GM21786 (cell line): ENCODE data around the gene SSC5D.

Experiments
- ATAC-seq: cut with Tn5 transposase; IDR thresholded peaks from one replicate; pipeline ENCODE4 v1.9.1; 2021; ENCODE audit not compliant: unreplicated experiment

SSC5D gene

DNA sequence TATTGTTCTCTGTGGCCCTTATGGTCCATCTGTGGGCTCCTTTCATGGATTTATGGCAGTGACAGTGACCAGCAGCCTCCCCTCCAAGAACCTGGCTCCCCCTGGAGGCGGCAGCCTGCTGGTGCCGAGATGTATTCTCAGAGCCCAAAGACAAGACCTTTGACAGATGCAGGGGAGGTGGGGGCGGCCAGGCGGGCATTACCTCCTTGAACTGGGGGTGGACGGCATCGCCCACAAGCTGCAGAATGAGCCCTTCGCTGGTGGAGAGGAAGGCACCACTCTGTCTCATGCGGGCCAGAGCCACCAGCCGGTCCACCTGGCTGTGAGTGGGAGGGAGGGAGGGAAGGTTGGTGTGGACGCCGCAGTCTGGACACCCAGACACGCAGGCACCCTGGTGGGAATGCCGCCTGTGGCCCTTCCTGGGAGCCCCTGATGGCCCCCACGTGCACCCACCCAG lies 33.4 kb upstream of the SSC5D start:
- no peak for ATAC-seq

DNA sequence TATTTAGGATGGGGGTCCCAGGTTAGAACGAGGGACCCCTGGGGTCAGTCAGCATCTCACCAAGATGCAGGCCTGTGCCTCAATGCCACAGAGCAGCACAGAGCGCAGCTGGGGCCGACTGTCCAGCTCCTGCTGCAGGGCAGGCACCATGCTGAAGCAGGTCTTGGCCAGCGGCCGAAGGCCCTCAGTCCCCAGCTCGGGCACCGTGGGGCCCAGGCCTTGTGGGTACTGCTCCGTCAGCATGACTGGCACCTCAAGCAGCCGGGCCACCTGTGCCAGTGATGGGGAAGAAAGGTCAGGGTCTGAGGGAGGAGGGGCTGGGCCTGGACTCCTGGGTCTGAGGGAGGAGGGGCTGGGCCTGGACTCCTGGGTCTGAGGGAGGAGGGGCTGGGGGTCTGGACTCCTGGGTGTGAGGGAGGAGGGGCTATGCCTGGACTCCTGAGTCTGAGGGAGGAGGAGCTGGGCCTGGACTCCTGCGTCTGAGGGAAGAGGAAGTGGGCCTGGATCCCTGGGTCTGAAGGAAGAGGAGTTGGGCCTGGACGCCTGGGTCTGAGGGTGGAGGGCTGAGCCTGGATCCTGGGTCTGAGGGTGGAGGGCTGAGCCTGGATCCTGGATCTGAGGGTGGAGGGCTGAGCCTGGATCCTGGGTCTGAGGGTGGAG lies 32.5 kb upstream of the SSC5D start:
- no peak for ATAC-seq

DNA sequence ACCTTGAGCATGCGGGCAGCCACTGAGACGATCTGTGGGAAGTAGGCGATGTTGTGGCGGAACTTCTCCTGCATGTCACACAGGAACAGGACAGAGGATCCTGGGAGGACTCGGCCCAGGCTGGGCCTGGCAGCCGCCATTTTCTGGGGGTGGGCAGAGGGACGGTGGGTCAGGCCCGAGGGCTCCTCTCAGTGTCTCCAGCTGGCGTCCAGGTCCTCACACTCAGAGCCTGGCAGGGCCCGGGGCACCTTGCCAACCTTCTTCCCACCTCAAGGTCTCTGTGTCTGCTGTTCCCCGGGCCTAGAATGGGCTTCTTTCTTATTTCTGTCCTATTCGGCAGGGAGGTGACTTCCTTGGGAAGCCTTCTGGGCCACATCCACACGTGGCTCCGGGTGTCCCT lies 31.9 kb upstream of the SSC5D start:
- ATAC-seq, result no peak

DNA sequence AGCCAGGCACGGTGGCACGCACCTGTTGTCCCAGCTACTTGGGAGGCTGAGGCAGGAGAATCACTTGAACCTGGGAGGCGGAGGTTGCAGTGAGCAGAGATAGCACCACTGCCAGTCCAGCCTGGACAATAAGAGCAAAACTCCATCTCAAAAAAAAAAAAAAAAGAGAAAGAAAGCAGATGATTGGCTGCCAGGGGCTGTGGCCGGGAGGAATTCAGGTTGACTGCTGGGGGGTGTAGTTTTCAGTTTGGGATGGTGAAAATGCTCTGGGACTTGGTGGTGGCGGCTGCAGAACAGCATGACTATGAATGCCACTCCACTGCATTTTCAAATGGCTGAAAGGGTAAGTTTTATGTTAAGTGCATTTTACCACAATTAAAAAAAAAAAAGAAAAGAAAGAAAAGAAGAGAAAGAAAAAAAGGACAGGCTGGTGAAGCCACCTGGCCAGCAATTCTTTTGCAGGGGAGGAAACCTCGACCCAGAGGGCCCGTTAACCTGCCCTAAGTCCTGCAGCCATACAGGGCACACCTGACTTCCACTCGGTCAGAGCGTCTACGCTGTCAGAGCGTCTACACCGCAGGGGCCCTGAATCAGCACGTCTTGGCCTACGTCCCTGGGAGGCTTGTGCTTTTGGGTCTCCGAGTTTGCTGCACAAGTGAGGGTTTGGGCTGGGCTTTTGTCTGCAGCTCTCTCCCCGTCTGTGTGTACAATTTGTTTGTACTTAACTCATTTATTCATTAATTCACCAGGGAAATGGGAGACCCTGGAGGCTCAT lies 30.4 kb upstream of the SSC5D start:
- ATAC-seq, result no peak

DNA sequence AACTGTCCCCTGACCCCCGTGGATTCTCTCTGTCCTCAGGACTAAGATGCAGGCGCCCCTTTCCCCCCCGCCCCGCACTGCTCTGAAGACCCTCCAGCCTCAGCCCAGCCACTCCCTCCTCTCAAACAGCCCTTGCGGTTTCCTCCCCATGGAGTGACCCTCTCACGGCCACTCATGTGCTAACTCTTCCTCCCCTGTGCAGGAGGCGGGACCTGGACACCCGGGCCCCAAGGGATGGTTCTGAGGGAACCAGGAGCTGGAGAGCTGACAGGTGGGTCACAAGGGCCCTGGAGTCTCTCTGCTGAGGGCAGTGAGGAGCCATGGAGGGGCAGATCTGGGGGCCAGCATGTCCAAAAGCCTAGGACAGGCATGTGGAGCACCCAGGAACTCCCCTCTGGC lies 28.7 kb upstream of the SSC5D start:
- no peak for ATAC-seq

DNA sequence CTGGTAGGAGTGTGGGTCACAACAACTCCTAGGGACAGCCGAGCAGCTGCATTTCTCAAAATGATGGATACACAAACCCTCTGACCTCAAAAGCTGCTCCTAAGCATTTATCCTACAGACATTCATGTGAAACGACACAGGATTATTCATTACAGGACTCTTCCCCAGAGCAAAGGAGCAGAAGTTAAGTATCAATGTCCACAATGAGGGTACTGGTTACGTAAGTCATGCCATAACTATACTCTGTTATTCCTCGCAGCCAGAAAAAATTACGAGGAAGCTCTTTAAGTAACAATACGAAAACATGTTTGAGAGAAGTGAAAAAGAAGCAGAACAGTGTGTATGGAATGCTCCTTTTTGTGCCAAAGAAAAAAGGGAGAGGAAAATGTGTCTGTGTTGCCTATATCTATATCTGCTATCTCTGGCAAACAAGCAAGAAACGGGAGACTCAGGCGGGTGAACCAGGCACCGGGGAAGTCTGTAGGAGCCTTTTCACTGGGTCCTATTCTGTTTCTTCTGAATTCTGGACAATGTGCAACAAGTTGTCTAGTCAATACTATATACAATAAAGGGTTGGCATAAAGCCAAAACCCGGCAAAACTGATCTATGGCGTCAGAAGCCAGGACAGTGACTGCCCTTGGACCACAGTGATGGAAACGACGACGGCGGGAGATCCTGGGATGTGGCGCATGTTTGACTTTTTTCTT lies 28.1 kb upstream of the SSC5D start:
- no peak for ATAC-seq

DNA sequence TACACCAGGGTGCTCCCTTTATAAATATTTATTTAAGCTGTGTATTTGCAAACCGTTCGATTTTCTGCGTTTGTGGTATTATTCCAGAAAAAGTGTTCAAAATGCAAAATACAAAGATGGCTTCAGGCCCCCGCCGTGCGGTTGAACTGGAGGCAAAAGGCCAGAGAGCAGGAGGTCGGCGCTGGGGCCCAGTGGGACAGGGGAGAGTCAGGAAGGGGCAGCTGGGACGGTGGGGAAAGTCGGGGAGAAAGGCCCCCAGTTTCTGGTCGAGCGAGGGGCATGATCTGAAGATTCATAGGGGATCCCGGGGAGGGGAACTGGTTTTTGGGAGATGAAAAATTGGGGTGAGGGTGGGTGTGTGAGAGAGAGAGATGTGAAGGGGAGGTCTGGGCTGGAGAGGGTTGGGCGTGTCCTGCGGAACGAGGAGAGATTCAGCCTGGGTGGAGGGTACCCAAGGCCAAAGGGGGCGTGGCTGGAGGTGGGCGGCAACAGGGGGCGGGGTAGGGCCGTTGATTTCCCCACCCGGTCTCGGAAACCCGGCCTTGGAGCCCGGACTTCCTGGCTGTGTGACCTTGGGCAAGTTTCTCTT lies 27.5 kb upstream of the SSC5D start:
- no peak for ATAC-seq

DNA sequence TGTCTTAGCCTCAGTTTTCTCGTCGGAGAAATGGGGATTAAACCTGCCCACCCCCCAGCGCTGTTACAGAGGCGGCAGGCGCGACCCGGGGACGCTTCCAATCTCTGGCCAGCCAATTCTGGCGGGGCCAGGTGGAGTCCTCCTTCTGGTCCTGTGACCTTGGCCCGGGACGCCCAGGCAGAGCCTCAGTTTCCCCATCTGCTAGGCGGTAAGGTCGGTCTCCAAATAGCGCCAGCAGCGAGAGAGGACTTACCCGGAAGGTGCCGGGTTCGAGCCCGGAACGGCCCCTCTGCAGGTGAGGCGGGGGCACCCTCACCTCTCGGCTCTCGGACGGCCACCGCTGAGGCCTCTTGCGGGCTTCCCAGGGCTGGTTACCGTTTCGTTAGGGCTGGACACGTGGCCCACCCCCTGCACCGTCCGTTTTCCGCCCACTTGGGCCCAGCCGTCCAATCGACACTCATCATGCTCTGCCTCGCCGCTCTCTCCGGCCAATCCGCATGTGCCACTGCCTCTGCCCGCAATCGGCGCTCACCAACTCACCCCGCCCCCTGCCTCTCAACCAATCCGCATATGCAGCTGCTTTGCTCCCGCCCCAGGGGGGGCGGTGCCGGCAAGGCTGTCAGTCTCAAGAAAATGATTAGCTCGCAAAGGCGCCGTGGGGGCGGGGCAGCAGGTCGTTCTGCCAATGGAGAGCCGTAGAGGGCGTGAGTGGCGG lies 26.8 kb upstream of the SSC5D start, which contains the start of gene ISOC2:
Gene ISOC2, minus strand, starts transcription at position 384 of the 715 bp plus-strand sequence. CDS start 5,156 bp downstream, outside the sequence.
- peak; percentile 93 for ATAC-seq

DNA sequence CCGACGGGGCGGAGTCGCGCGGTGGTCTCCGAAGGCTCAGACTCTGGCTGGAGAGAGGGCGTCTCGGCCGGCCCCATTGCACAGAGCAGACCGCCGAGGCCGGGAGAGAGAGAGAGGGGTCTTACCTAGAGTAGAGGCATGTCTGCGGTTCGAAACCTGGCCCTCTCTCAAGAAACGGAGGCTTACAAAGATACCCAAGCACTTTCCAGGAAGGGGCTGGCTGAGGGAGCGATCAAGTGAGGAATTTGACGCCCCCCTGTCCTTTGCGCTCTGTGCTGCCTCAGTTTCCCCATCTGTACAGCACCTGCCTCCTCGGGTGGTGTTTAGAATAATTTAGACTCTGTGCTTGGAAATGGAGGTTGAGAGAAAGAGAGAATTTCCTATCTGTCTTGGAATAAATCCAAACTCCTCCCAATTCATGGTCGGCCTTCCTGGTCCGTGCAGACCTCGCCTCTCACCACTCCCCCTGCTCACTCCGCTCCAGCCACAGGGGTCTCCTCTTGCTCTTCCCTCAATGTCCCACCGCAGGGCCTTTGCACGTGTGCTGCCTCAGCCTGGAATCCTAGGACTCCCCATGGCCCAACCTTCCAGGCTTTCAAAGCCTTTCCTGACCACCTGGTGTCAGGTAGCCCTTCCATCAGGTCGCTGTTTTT lies 26.1 kb upstream of the SSC5D start:
- ATAC-seq, result no peak

DNA sequence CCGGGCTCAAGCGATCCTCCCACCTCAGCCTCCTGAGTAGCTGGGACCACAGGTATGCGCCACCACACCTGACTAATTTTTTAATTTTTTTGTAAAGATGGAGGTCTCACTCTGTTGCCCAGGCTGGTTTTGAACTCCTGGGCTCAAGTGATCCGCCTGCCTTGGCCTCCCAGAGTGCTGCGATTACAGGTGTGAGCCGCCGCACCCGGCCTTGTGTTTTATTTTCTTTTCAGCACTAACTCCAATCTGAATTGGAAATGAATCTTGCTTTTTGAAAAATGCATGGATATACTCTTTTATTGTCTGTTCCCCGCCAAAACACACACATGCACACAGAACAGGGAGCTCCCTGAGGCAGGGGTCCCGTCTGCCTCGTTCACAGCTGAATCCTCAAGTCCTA lies 25.5 kb upstream of the SSC5D start:
- no peak for ATAC-seq

DNA sequence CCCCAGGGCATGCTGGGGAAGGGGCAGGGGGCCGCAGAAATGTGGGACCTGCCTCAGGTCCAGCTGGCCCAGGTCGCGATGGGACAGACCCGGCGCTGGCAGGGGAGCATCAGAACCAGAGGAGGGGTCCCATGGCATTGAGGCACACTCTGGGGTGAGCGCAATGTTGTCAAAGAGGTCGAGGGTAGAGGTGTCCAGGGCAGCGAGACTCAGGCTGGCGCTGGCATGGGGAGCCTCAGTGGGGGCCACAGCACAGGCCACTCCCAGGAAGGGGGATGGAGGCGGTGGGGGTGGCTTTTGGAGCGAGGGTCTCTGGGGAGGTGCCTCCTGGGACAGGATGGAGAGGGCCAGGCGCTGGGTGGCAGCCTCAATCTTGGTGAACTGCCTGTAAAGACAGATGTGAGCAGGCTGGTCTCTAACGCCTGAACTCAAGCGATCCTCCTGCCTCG lies 24.6 kb upstream of the SSC5D start:
- ATAC-seq, result no peak

DNA sequence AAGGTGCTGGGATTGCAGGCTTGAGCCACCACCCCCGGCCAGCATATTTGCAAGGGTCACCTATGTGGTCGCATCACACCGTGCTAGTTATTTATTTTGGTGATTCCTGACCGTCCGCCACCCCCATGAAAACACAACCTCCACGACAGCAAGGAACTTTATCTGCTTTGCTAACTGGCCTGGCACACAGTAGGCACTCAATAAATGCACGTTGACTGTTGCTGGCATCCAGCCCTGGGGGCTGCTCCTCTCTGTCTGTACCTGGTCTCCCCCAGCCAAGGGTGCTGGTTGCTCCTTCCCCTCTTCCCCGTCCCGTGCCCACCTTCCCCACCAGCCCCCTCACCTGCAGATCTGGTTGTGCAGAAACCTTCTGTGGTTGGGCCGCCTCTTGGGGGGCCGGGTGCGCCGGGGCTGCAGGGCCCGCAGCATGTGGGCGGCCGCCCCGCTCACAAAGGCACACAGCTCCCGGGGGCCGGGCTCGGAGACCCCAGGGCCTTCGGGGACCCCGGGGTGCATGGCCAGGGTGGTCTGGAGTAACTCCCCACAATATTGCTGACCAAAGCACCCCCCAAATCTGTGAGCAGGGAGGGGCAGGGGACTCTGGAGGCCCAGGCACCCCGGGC lies 24.1 kb upstream of the SSC5D start:
- ATAC-seq, result no peak

DNA sequence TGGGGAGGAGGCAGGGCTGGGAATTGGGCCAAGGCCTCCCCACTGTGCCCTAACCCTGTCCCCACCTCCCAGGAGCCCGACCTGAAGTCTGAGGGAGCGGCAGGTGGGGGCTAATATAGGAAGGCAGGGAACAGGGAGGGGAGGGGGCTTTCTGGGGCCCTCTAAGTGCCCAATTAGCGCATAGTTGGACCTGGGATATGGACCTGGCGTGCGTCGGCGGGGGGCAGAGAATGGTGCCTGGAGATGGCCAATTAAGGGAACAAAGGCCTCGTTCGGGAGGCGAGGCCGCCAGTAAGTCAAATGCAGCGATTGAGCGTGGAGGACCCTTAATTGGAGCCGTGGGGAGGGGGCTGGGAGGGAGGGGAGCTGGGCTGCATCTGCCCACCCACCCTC lies 23.6 kb upstream of the SSC5D start, which contains the start of gene C19orf85:
Gene C19orf85, minus strand, starts transcription at position 90 of the 393 bp plus-strand sequence. CDS start 197 bp downstream, outside the sequence.
- ATAC-seq, result no peak

DNA sequence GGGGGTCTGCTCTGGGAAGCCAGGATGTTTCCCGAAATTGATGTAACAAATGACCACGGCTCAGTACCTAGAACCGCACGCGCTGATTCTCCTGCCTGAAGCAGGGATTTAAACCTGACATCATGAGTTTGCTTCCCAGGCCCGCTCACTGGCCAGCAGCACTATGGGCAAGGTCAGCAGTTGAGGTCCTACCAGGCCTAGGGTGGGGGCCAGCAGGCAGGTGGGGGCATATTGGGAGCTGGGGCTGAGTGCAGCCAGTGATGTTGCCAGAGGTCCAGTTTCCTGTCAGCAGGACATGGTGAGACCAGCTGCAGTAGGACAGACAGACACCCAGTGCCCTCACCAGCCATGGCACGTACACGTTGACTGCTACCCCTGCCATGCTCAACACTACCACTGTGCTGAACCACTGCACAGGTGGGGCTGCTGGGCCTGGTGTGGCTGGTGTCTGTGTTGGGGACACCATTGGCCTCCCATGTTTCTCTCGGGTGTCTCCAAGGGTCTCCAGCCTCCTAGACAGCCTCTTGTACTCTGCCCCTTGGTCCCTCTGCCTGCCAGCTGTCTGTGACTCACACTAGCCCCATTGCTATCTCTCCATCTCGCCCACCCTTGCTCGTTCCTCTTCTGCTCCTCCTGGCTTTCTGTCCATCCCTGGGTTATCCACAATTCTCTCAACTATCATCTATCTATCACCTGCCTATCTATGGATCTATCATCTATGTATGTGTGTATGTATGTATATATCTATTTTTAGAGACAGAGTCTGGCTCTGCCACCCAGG lies 22.6 kb upstream of the SSC5D start:
- ATAC-seq, result no peak

DNA sequence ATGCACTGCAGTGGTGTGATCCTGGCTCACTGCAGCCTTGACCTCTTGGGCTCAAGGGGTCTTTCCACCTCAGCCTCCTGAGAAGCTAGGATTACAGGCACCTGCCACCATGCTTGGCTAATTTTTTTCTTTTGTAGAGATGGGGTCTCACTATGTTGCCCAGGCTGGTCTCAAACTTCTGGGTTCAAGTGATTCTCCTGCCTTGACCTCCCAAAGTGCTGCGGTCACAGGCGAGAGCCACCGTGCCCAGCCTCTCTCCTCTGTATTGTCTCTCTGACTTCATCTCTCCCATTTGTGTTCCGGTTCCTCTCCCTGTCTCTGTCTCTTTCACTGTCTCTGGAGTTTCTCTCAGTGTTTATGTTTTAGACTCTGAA lies 22.0 kb upstream of the SSC5D start:
- ATAC-seq, result no peak

DNA sequence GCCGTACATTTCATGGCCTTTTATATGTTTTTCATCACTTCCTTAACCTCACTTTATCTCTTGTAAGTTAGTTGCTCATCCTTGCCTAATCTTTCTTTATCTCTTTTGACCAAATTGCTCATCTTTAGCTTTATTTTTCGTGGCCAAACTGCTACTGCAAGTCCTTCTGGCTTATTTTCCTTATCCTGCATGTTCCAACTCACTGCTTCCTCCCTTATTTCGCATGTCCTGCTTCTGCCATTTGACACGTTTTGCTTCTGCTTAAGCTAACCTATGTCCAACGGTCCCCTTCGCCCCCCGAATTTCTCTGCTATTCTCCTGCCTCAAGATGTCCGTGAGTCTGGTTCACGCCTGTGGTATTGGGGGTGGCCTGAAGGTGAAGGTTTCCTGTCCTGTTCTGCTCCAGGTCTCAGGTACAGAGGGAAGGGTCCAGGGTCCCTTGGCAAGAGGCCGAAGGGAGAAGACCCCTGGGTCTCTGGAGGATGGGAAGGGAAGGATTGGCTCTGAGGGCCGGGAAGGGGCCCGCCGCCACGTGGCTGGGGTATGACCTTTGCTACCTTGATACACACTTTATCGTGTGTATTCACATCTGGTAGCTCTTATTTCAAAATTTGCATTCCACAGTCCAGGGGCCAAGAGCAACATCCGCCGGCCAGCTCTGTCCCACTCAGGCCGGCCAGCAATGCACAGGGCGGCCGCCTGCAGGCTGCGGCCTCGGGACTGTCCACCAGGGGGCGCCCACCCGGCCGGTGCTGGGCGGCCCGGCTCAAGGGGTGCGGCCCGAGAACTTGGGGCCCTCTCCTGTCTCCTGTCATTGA lies 20.8 kb upstream of the SSC5D start:
- ATAC-seq, result no peak

DNA sequence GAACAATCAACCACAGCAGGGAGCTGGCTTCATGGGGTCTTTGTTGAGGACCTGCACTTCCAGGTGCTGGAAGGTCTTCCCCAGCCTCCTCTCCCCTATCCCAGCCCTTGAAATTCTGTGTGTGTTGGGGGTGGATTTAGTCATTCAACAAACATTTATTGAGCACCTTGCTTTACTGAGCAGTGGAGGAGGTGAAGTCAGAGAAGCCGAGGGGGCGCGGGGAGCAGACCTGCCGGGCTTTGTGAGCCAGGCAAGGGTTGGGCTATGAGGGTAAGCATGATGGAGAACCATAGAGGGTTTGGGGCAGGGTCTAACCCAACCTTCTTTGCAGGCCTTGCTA lies 20.2 kb upstream of the SSC5D start:
- ATAC-seq, result no peak

DNA sequence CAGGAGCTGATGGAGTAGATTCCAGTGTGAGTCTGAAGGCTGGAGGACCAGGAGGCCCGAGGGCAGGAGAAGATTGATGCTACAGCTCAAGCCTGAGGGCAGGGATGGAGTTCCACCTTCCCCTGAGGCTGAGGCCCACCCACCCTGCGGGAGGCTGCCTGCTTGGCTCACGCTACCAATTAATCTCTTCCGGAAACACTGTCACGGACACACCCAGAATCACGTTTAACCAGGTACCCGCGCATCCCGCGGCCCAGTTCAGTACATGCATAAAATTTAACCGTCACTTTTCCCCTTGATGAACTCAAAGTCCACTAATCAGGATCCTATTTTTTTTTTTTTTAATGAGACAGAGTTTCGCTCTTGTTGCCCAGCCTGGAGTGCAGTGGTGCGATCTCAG lies 17.0 kb upstream of the SSC5D start:
- ATAC-seq, result no peak
